ENCODE results near the gene DEAF1. TPM values are rescaled to one million over a fixed set of nuclear protein-coding genes. Genes with fewer than 3 reads are reported as not detected.
A peak's percentile ranks its signal among the peaks of the same experiment; 100 is the strongest.

Gene DEAF1
- total RNA-seq, 1 experiment from 2014 or later = 31.9 TPM

DNA sequence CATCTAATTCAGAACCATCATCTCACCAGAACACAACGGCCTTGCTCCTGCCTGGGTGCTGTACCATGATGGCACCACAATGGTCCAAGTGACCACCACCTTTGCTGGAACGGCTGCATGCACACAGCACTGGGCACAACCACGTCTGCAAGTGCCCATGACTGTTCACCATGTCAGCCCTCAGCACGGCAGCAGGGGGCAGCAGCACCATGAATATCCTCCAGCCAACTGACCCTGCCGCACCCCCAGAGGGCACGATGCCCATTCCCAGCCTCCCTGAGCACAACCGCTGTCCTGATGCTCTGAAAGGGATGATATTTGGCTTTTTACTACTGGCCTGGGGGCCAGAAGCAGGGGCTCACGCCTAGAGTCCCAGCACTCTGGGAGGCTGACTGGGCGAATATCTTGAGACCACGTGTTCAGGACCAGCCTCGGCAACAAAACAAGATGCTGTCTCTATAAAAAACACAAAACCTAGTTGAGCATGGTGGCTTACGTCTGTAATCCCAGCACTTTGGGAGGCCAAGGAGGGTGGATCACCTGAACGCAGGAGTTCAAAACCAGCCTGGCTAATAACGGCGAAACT is 32.2 kb downstream of the DEAF1 start:
- intact Hi-C loops (cut with micrococcal nuclease) = no loop called here
- Histone ChIP-seq H4K20me1 (ENCODE audit: low read length) (no peaks in the 10 kb centered on the region), H3K4me1 (ENCODE audit: insufficient read depth, low read length) (no peaks in the 10 kb centered on the region), H3K9me3 (ENCODE audit: low read length) (no peaks in the 10 kb centered on the region), H3K4me2 (ENCODE audit: low read length) (no peak overlapping the region), H3K9me2 (replicated peaks; ENCODE audit: low read length) (no peaks in the 10 kb centered on the region), H3F3A (ENCODE audit: low read length, unreplicated experiment) (no peaks in the 10 kb centered on the region), H3K4me3 (ENCODE audit: low read length) (no peak overlapping the region), H3K9ac (ENCODE audit: low read length) (no peak overlapping the region), H3K36me3 (ENCODE audit: low read depth, low read length) (peaks cover 2% of the 10 kb centered on the region; the same call in 1 of the 2 replicates), H3K27me3 (ENCODE audit: low read length) (no peaks in the 10 kb centered on the region), H3K79me2 (ENCODE audit: low read length) (no peaks in the 10 kb centered on the region), H3K27ac (ENCODE audit: low read length) (no peak overlapping the region), H2AFZ (ENCODE audit: low read length) (no peak overlapping the region)
- TF ChIP-seq EZH2phosphoT487 (IDR thresholded peaks at IDR 0.05; ENCODE audit: borderline replicate concordance, low read length) (no peak), EZH2 (IDR thresholded peaks at IDR 0.05; ENCODE audit: low read length, unreplicated experiment) (no peak)
- TF ChIP-seq, protein P1, sequence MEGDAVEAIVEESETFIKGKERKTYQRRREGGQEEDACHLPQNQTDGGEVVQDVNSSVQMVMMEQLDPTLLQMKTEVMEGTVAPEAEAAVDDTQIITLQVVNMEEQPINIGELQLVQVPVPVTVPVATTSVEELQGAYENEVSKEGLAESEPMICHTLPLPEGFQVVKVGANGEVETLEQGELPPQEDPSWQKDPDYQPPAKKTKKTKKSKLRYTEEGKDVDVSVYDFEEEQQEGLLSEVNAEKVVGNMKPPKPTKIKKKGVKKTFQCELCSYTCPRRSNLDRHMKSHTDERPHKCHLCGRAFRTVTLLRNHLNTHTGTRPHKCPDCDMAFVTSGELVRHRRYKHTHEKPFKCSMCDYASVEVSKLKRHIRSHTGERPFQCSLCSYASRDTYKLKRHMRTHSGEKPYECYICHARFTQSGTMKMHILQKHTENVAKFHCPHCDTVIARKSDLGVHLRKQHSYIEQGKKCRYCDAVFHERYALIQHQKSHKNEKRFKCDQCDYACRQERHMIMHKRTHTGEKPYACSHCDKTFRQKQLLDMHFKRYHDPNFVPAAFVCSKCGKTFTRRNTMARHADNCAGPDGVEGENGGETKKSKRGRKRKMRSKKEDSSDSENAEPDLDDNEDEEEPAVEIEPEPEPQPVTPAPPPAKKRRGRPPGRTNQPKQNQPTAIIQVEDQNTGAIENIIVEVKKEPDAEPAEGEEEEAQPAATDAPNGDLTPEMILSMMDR (conservative IDR thresholded peaks at IDR 0.05; ENCODE audit: low read depth, low read length) = peak; percentile 75
- peak; percentile 91 for ATAC-seq
- CTCF ChIA-PET = interaction anchor here (0.7 kb wide), 1 partner anchor 41 kb away, joined by 3 read pairs; no protein-coding TSS in a partner anchor
- POLR2A ChIA-PET (ENCODE audit: unreplicated experiment) = no interaction called here
- no TSS peak for BruUV-seq (replicated peaks)
- peak; percentile 54 for DNase-seq

DNA sequence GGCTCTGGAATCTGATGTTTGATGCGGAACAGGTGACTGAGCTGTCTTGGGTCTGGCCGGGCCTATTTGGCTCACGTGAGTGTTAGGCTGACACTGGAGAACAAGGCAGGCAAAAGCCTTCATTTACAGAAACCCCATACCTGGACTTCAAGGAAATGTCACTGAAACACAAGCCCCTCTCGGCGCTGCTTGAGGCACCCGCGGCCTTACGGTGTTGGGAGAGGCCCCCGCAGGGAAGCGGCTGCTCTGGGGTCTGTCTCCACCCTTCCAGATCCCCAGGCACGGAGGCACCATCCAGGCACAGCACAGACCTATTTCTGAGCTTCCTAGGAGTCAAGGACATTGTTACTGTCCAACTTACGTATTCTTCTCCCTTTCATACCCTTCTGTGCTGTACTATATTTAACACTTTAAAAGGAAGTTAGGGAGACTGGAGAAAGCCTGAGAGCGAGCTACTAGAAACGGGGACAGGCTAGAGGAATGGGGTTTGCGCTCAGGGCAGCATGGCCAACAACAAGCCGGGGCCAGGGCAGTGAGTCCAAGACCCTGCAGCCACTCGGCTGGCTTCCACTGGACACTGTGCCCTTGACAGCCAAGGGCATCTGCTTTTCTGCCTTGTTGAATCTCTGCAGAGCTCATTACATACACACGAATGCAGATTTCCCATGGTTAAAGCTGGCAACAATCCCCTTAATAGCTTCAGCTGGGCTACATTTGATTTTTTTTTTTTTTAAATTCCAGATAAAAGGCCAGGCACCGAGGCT is 34.2 kb downstream of the DEAF1 start:
- ATAC-seq (no peak), DNase-seq (no peak)
- Histone ChIP-seq H3K27me3 (ENCODE audit: low read length) (no peaks in the 10 kb centered on the region), H3K9ac (ENCODE audit: low read length) (no peak overlapping the region), H3K4me1 (ENCODE audit: insufficient read depth, low read length) (no peaks in the 10 kb centered on the region), H4K20me1 (ENCODE audit: low read length) (no peaks in the 10 kb centered on the region), H3K9me2 (replicated peaks; ENCODE audit: low read length) (no peaks in the 10 kb centered on the region), H2AFZ (ENCODE audit: low read length) (no peak overlapping the region), H3K9me3 (ENCODE audit: low read length) (no peaks in the 10 kb centered on the region), H3K4me2 (ENCODE audit: low read length) (no peak overlapping the region), H3F3A (ENCODE audit: low read length, unreplicated experiment) (no peaks in the 10 kb centered on the region), H3K36me3 (ENCODE audit: low read depth, low read length) (peaks cover 2% of the 10 kb centered on the region; the same call in 1 of the 2 replicates), H3K79me2 (ENCODE audit: low read length) (no peaks in the 10 kb centered on the region), H3K27ac (ENCODE audit: low read length) (no peak overlapping the region), H3K4me3 (ENCODE audit: low read length) (no peak overlapping the region)
- intact Hi-C loops (cut with micrococcal nuclease) = no loop called here
- ChIA-PET POLR2A (ENCODE audit: unreplicated experiment) (no interaction called here), CTCF (interaction anchor here (0.5 kb wide), 1 partner anchor 80 kb away, joined by 6 read pairs; no protein-coding TSS in a partner anchor)
- TF ChIP-seq, protein P1 (conservative IDR thresholded peaks at IDR 0.05; ENCODE audit: low read depth, low read length) = no peak
- no TSS peak for BruUV-seq (replicated peaks)

DNA sequence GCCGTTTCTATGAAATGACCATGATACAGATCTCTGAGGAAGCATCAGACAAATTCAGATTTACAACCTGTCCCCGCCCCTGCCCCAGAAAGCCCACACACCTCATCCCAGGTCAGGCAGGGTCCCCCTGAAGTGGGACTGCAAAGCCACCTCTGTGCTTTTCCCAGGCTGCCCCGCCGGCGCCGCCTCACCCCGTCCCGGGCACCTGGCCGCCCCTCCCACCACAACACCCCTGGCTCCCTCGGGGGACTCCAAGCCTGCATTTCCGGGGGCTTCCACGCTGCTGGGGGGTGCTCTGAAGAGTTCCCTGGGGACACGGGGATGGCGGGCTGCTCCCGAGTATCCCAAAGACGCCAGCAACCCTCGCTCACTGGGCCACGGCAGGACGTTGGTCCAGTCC is 34.7 kb downstream of the DEAF1 start:
- intact Hi-C loops (cut with micrococcal nuclease) = no loop called here
- DNase-seq = no peak
- Histone ChIP-seq H3K4me3 (ENCODE audit: low read length) (no peak overlapping the region), H3K79me2 (ENCODE audit: low read length) (no peaks in the 10 kb centered on the region), H3K4me2 (ENCODE audit: low read length) (no peak overlapping the region), H3F3A (ENCODE audit: low read length, unreplicated experiment) (no peaks in the 10 kb centered on the region), H3K9me2 (replicated peaks; ENCODE audit: low read length) (no peaks in the 10 kb centered on the region), H3K9me3 (ENCODE audit: low read length) (no peaks in the 10 kb centered on the region), H3K9ac (ENCODE audit: low read length) (no peak overlapping the region), H3K27me3 (ENCODE audit: low read length) (no peaks in the 10 kb centered on the region), H4K20me1 (ENCODE audit: low read length) (no peaks in the 10 kb centered on the region), H3K4me1 (ENCODE audit: insufficient read depth, low read length) (no peaks in the 10 kb centered on the region), H3K36me3 (ENCODE audit: low read depth, low read length) (no peaks in the 10 kb centered on the region; the same call in 1 of the 2 replicates), H2AFZ (ENCODE audit: low read length) (no peak overlapping the region), H3K27ac (ENCODE audit: low read length) (no peak overlapping the region)
- CTCF ChIA-PET = no interaction called here
- no peak for TF ChIP-seq EZH2 (IDR thresholded peaks at IDR 0.05; ENCODE audit: low read length, unreplicated experiment)
- TF ChIP-seq EZH2phosphoT487 (IDR thresholded peaks at IDR 0.05; ENCODE audit: borderline replicate concordance, low read length) = no peak
- TF ChIP-seq, protein P1 (conservative IDR thresholded peaks at IDR 0.05; ENCODE audit: low read depth, low read length) = no peak
- ATAC-seq = no peak
- POLR2A ChIA-PET (ENCODE audit: unreplicated experiment) = no interaction called here
- no TSS peak for BruUV-seq (replicated peaks)

Data from PC-3 (cell line).